ENCODE data around the gene SLC25A29. TPM values are rescaled to one million over a fixed set of nuclear protein-coding genes. Genes with fewer than 3 reads are reported as not detected.
A peak's percentile ranks its signal among the peaks of the same experiment; 100 is the strongest.

The SLC25A29 gene
- total and polyA plus RNA-seq, 2 of the 13 experiments (the other 11 are each of a cell fraction or from before 2014, with no cell fraction given), result 12.2 to 17.2 TPM

- TF ChIP-seq ZFY (CRISPR knock-in tag; IDR thresholded peaks at IDR 0.05) (peak; percentile 96), BCLAF1 (IDR thresholded peaks at IDR 0.05) (no peak), IRF1 (CRISPR knock-in tag; IDR thresholded peaks at IDR 0.05; ENCODE audit: low read depth) (no peak), MIER2 (CRISPR knock-in tag; IDR thresholded peaks at IDR 0.05) (no peak), ZBTB7B (CRISPR knock-in tag; IDR thresholded peaks at IDR 0.05) (peak; percentile 45; the same call in 1 of the 2 replicates), GABPA (IDR thresholded peaks at IDR 0.05; ENCODE audit: low read depth, low read length) (no peak), GABPA (CRISPR knock-in tag; IDR thresholded peaks at IDR 0.05; ENCODE audit: low read depth) (no peak), GFI1 (CRISPR knock-in tag; IDR thresholded peaks at IDR 0.05; ENCODE audit: borderline replicate concordance) (peak; percentile 48; the same call in 1 of the 2 replicates), TBL1XR1 (IDR thresholded peaks at IDR 0.05; ENCODE audit: borderline replicate concordance, low read length, partially characterized antibody) (no peak), ZNF335 (CRISPR knock-in tag; IDR thresholded peaks at IDR 0.05) (no peak), KIAA2018 (CRISPR knock-in tag; IDR thresholded peaks at IDR 0.05; ENCODE audit: borderline replicate concordance) (no peak), PAF1 (CRISPR knock-in tag; IDR thresholded peaks at IDR 0.05) (no peak), THAP11 (CRISPR knock-in tag; IDR thresholded peaks at IDR 0.05) (0 out of 2 replicates have a peak, but pooled peaks have one; percentile 31), ZBTB33 (CRISPR knock-in tag; IDR thresholded peaks at IDR 0.05) (peak; percentile 69; the same call in 1 of the 2 replicates), ZBTB21 (CRISPR knock-in tag; IDR thresholded peaks at IDR 0.05) (no peak)
Measured at GRCh38 chr14:100285021-100285912, 21.0 kb downstream of the SLC25A29 start (continued).
